Thyroid gland (tissue), 4 donors: ENCODE data around the gene ABCC11.

Source experiments
- CTCF ChIP-seq, 6 experiments: fragments of 200-600 bp in 3 of 6; fragments of 450-650 bp in 3 of 6; sonication (generic) in 3 of 6; IDR thresholded peaks; one replicate each; pipeline ENCODE4 v1.5.1; 2016 to 2019; ENCODE audit warnings: antibody characterized with exemption in 6 of 6, mild to moderate bottlenecking in 2 of 6, inconsistent platforms in 1 of 6, moderate library complexity in 1 of 6
- POLR2A ChIP-seq, 2 donors: fragments of 450-650 bp; IDR thresholded peaks; one replicate each; pipeline ENCODE4 v1.6.1; 2017; ENCODE audit warnings: antibody characterized with exemption in 2 of 2, mild to moderate bottlenecking in 2 of 2, moderate library complexity in 1 of 2

GRCh38 chr16:48274476-48274875 lies 27.1 kb upstream of the ABCC11 start:
- TF ChIP-seq CTCF (IDR thresholded peaks at IDR 0.05) (no peak), POLR2A (IDR thresholded peaks at IDR 0.05) (no peak)
